Pulmonary artery endothelial cell (primary cell): ENCODE results near the gene SLC22A24. TPM values are rescaled to one million over a fixed set of nuclear protein-coding genes. Genes with fewer than 3 reads are reported as not detected.
"Not testable (repeated sequence)": the region's sequence is repeated elsewhere in the genome, so short reads cannot be mapped to it uniquely, and the experiment has no call there.

Source experiments
- DNase-seq: peaks from one replicate; pipeline ENCODE4 v3.0.0-alpha.2; 2011; ENCODE audit warnings: low read depth, low spot score
- total RNA-seq: library from RNA; depleted of rRNA; stranded (reverse); fragments of >200 nt; gene quantifications from 2 replicates; pipeline ENCODE4 v1.2.3, GENCODE V29; 2014

SLC22A24 gene, protein sequence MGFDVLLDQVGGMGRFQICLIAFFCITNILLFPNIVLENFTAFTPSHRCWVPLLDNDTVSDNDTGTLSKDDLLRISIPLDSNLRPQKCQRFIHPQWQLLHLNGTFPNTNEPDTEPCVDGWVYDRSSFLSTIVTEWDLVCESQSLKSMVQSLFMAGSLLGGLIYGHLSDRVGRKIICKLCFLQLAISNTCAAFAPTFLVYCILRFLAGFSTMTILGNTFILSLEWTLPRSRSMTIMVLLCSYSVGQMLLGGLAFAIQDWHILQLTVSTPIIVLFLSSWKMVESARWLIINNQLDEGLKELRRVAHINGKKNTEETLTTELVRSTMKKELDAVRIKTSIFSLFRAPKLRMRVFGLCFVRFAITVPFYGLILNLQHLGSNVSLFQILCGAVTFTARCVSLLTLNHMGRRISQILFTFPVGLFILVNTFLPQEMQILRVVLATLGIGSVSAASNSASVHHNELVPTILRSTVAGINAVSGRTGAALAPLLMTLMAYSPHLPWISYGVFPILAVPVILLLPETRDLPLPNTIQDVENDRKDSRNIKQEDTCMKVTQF
- total RNA-seq, result not detected in 2 replicates

DNA sequence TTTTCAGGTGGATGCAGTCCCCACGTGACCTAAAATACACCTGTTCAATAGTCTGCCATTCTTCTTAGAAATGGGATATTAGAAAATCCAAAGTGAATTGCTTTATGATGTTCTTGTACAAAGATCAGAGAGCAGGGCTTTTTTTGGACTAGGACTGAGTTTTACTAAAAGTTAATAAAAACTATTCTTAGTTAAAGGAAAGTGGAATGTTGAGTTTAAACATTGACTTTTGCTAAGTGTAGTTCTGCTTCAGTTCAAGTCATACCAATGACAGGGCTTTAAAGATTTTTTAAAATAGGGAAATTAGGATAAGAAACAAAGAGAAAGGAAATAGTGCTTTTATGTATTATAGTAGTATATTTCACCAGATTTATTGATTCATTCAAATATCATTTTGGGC lies at the start of gene SLC22A24:
Gene SLC22A24 (minus strand): TSS at position 101 of the 400 bp plus-strand sequence. CDS start 442 bp downstream, outside the sequence.
- no peak for DNase-seq

DNA sequence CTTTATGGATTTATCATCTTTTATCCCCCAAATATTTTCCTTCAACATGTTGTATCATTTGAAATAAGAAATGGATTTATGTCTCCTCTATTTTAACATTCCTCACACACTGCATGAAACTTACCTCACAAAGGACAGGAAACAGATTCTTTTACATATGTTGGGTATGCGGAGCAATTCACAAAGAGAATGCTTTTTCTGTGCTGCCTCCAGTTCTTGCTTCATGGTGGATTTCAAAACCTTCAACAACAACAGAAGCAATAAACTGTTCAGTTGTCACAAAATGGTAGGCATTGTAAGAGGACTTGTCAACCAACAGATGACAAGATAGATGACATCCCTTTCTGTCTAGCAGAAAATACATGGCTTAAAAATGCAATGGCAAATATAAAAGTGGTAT lies 36.5 kb upstream of the SLC22A24 start:
- no peak for DNase-seq

DNA sequence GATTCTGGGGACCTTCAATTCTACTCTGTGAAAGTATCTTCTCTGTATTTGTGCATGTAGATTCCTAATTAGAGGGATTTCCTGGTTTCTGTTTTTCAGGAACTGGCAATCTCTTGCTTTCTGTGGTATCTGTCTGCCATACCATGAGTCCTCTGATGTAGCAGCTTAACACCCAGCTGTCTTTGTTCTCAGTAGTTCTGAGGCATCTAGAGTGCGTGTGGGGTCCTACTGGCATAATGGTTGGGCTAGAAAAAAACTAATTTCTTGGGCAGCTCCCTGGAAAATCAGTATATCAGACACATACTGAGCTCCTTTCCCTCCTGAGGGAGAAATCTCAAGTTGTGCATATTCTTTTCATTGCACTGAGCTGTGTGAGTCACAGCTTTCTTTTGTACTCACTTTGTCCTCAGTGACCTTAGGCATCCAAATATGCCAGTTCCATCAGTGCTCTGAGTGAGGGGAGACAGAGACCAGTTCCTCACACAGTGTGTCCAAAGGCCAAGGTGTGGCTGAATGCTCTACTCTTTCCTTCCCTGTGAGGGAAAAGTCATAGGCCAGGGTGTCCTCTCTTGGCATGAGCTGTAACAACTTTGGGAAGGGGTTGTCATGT lies 35.5 kb upstream of the SLC22A24 start:
- DNase-seq, result no peak

DNA sequence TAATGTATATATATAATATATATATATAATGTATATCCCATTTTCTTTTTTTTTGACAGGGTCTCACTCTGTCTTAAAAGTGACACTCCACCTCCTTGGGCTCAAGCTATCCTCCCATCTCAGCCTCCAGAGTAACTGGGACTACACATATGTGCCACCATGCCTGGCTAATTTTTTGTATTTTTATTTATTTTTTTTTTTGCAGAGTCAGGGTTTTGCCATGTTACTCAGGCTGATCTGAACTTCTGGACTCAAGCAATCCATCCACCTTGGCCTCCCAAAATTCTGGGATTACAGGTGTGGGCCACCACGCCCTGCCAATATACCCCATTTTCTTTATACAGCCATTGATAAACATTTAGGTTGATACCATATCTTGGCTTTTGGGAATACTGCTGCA lies 33.9 kb upstream of the SLC22A24 start:
- DNase-seq, result no peak

DNA sequence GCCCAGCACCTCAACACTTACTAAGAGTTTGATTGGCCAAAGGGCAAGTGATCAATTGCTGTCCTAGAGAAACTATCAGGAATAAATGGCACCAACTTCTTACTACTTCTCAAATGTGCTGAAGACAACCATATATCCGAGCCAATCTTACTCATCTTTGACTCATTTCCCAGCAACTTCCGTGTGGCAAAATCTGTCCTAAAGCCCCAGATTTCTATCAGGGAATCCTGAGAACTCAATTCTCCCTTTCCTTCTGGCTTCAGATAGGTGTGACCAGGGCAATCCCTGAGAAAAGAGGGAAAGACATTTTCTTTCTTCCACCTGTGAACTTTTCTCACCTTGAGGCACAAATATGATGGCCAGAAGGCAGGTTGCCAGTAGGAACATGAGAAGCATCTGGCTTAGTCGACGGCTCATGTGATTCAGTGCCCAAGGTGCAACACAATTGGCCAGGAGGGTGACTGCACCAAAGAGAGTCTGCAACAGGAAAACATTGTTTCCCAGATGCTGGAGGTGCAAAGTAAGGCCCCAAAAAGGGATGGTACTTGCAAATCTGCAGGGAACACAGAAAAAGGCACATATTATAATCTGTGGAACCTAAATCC lies 21.8 kb upstream of the SLC22A24 start:
- DNase-seq, result no peak

DNA sequence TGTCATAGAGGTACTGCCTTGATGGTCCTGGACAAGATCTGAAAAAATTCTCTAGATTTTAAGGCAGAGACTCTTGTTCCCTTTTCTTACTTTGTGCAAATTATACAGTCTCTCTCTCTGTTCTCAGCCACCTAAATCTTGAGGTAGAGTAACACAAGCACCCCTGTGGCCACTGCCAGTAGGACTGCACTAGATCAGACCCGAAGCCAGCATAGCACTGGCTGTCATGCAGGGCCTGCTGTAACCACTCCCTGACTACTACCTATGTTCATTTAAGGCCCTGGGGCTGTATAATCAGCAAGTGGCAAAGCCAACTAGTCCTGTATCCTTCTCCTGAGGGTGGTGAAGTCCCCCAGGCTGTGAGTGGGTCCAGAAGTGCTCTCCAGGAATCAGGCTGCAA lies 11.8 kb upstream of the SLC22A24 start:
- no peak for DNase-seq

DNA sequence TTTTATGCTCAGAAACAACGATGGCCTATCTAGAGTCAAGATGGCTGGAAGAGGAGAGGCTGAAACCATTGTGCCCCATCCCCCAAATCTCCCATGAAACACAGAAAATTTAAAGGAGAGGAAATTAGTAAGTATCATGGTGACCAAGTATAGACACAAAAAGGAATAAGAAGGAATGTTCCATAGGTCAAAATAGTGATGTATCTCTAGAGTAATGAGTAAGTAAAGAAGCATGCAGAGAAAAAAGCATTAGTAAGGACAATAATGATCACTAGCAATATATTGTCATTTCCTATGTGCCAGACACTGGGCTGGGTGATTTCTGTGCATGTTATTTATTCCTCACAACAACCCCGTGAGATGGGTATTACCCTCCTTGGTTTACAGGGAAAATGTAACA lies 2.6 kb upstream of the SLC22A24 start:
- DNase-seq, result no peak

DNA sequence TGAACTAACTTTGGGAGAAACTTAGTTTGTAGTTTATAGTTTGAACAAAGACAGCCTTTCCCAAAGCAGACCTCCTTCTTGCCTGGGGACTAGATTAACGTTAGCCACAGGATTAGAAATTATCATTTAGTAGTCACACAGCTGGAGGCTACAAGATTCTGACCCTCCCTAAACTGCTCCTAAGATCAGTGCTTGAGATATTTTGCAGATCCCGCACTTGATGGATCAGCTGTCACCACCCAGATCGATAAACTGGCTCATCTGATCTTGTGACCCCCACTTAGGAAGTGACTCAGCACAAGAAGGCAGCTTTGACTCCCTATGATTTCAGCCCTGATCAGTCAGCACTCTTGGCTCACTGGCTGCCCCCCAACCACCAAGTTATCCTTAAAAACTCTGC lies 1.6 kb downstream of the SLC22A24 start:
- no peak for DNase-seq

DNA sequence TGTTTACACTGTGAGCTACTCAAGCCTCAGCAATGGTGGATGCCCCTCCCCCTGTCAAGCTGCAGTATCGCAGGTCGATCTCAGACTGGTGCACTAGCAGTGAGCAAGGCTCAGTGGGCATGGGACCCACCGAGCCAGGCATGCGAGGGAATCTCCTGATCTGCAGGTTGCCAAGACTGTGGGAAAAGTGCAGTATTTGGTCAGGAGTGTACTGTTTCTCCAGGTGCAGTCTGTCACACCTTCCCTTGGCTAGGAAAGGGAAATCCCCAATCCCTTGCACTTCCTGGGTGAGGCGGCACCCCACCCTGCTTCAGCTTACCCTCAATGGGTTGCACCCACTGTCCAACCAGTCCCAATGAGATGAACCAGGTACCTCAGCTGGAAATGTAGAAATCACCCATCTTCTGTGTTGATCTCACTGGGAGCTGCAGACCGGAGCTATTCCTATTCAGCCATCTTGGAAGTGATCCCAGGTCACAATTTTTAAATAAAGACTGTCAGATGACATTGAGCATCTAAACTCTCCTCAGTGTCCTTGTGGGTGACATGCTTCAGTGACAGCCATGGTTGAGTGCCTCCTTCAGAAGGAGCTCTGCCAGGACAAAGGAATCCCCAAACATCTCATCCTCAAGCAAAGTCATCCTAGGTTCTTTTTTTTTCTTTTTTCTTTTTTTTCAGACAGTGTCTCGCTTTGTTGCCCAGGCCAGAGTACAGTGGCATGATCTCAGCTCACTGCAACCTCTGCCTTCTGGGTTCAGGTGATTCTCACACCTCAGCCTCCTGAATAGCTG lies 10.8 kb downstream of the SLC22A24 start:
- DNase-seq, result no peak

DNA sequence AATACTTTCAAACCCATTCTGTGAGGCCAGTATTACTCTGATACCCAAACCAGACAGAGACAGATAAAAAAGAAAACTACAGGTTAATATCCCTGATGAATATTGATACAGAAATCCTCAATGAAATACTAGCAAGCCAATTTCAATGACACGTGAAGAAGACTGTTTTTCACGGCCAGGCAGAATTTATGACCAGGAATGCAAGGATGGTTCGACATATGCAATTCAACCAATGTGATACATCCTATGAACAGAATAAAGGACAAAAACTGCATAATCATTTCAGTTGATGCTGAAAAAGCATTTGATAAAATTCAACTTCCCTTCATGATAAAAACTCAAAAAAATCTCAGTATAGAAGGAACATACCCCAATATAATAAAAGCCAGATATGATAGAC lies 44.5 kb downstream of the SLC22A24 start:
- no peak for DNase-seq

DNA sequence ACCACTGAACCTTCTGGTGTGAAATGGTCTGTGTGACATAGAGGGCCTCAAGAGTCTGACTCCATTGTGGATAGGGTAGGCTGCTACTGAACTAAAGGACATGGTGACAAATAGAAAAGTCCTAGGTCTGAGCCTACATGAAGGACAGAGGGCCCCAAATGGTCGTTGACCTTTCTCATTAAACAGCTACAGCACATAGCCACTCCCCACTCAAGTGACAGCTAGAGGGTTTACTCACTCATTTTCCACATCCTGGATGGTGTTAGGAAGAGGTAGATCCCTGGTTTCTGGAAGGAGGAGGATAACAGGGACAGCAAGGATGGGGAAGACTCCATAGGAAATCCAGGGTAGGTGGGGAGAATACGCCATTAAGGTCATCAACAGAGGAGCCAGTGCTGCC lies 63.3 kb downstream of the SLC22A24 start:
- no peak for DNase-seq

DNA sequence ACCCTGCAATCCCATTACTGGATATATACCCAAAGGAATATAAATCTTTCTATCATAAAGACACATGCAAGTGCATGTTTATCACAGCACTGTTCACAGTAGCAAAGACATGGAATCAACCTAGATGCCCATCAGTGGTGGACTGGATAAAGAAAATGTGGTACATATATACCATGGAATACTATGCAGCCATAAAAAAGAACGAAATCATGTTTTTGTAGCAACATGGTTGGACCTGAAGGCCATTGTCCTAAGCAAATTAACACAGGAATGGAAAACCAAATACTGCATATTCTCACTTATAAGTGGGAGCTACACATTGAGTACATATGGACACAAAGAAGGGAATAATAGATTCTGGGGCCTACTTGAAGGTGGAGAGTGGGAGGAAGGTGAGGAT lies 97.8 kb downstream of the SLC22A24 start:
- DNase-seq, result not testable (repeated sequence)

DNA sequence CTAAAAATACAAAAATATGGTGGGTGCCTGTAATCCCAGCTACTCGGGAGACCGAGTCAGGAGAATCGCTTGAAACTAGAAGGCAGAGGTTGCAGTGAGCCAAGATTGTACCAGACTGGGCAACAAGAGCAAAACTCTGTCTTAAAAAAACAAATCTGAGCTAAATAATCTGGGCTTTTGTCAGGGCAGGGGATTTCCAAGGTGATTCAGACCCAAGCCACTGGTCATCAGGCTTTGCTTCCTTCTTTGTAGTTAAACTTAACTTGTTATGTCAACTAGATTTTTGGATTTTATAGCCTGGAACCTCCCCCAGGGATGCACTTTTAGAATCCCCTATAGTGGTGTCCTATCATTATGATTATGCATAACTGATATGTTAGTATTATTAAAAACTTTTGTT lies 101.4 kb downstream of the SLC22A24 start:
- no peak for DNase-seq

DNA sequence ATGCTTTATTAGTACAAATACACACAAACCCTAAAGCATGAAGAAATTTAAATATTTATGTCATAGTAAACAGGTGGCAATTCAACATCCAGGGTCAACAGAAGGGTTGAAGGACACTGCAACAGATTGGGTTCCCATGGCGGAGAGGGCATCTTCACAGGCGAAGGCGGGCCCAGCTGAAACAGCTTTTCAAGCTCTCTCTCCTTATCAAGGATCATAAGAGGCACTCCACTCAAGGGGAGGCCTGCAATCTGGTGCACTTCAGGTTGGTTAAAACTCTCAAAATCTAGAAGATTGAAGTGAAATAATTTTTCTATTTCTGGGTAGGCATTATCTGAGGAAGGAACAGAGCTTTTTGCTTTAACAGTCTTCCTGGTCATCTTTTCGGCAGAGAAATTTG lies 111.6 kb downstream of the SLC22A24 start:
- no peak for DNase-seq

Other genes starting within 250 kb of the SLC22A24 start
- gene CHRM1, start 222.9 kb downstream of the SLC22A24 start, total RNA-seq, result not detected in 2 replicates
- not detected in 2 replicates for gene SLC22A6, start 159.3 kb downstream of the SLC22A24 start, total RNA-seq
- gene SLC22A8, start 128.4 kb downstream of the SLC22A24 start, total RNA-seq, result not detected in 2 replicates
- not detected in 2 replicates for gene SLC22A25, start 99.4 kb upstream of the SLC22A24 start, total RNA-seq
- not detected in 2 replicates for gene SLC22A9, start 225.6 kb upstream of the SLC22A24 start, total RNA-seq